ENCODE data around the gene SESN3.

SESN3 gene

GRCh38 chr11:95156133-95156721, 74.8 kb downstream of the SESN3 start:
- Histone ChIP-seq H3K27me3 (ENCODE audit: insufficient read depth, insufficient read length) (no peaks in the 10 kb centered on the region), H3K9ac (ENCODE audit: insufficient read length, low read depth) (no peak overlapping the region), H3K4me1 (ENCODE audit: insufficient read depth, insufficient read length) (no peaks in the 10 kb centered on the region), H3K9me3 (ENCODE audit: insufficient read depth, low read length) (peaks cover 6% of the 10 kb centered on the region; the same call in 1 of the 2 replicates), H3K36me3 (ENCODE audit: insufficient read depth, insufficient read length, low read length) (no peaks in the 10 kb centered on the region), H3K4me3 (ENCODE audit: insufficient read length, low read depth) (no peak overlapping the region)
- TF ChIP-seq ZNF274 (IDR thresholded peaks at IDR 0.05; ENCODE audit: low read depth, low read length) (no peak), SUZ12 (IDR thresholded peaks at IDR 0.05; ENCODE audit: extremely low read depth, insufficient read depth, insufficient read length) (no peak), YY1 (IDR thresholded peaks at IDR 0.05; ENCODE audit: insufficient read depth, insufficient read length) (no peak)
- no peak for DNase-seq (ENCODE audit: low read depth, low spot score)

DNA sequence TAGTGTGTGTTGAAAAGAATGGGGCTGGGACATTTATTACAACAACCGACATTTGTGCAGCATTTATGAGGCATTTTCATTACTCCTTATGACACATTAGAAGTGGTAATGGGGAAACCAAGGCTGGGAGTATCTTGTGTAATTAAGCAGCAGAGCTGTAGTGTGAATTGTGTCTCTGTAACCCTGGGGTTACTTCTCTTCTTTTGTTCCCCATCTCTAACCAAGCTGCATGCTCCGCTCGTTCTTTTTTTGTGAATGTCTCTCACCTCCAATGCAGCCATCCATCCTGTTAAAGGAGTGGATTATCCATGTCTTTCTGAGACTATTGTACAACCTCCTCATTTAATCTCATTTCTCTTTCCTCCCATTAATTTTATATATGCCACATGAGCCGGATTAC, 75.6 kb downstream of the SESN3 start:
- no peaks in the 10 kb centered on the region for H3K36me3 ChIP-seq (ENCODE audit: insufficient read depth, insufficient read length, low read length)
- no peak overlapping the region for H3K9ac ChIP-seq (ENCODE audit: insufficient read length, low read depth)
- no peak for DNase-seq (ENCODE audit: low read depth, low spot score)
- TF ChIP-seq YY1 (IDR thresholded peaks at IDR 0.05; ENCODE audit: insufficient read depth, insufficient read length) (no peak), ZNF274 (IDR thresholded peaks at IDR 0.05; ENCODE audit: low read depth, low read length) (no peak), SUZ12 (IDR thresholded peaks at IDR 0.05; ENCODE audit: extremely low read depth, insufficient read depth, insufficient read length) (no peak)
- H3K4me3 ChIP-seq (ENCODE audit: insufficient read length, low read depth): no peak overlapping the region
- no peaks in the 10 kb centered on the region for H3K4me1 ChIP-seq (ENCODE audit: insufficient read depth, insufficient read length)
- peaks cover 6% of the 10 kb centered on the region; the same call in 1 of the 2 replicates for H3K9me3 ChIP-seq (ENCODE audit: insufficient read depth, low read length)
- H3K27me3 ChIP-seq (ENCODE audit: insufficient read depth, insufficient read length): no peaks in the 10 kb centered on the region

DNA sequence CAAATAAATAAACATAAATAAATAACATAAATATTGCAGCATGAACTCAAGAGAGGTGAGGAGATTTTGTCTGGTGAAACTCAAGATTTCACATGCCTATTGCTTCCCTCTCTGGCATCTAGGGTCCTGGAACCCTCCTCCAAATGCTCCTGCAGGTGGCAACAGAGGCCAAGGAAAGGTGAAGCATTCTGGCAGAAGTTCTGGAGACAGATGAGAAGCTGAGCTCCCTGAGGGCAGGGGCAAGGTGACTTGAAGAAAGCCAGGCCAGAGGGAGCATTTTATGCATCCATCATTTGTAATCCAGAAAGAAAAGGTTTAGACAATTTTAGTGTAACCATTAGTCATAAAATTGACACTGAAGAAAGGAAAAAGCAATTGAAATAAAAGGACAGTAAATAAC, 76.5 kb downstream of the SESN3 start:
- H3K27me3 ChIP-seq (ENCODE audit: insufficient read depth, insufficient read length): peaks cover 4% of the 10 kb centered on the region
- no peak for TF ChIP-seq YY1 (IDR thresholded peaks at IDR 0.05; ENCODE audit: insufficient read depth, insufficient read length)
- no peak for TF ChIP-seq ZNF274 (IDR thresholded peaks at IDR 0.05; ENCODE audit: low read depth, low read length)
- TF ChIP-seq SUZ12 (IDR thresholded peaks at IDR 0.05; ENCODE audit: extremely low read depth, insufficient read depth, insufficient read length): no peak
- H3K9me3 ChIP-seq (ENCODE audit: insufficient read depth, low read length): peaks cover 6% of the 10 kb centered on the region; the same call in 1 of the 2 replicates
- no peaks in the 10 kb centered on the region for H3K36me3 ChIP-seq (ENCODE audit: insufficient read depth, insufficient read length, low read length)
- no peak overlapping the region for H3K4me3 ChIP-seq (ENCODE audit: insufficient read length, low read depth)
- no peak for DNase-seq (ENCODE audit: low read depth, low spot score)
- H3K9ac ChIP-seq (ENCODE audit: insufficient read length, low read depth): no peak overlapping the region
- H3K4me1 ChIP-seq (ENCODE audit: insufficient read depth, insufficient read length): peaks cover 2% of the 10 kb centered on the region

- TF ChIP-seq SUZ12 (IDR thresholded peaks at IDR 0.05; ENCODE audit: extremely low read depth, insufficient read depth, insufficient read length) (no peak), YY1 (IDR thresholded peaks at IDR 0.05; ENCODE audit: insufficient read depth, insufficient read length) (no peak), ZNF274 (IDR thresholded peaks at IDR 0.05; ENCODE audit: low read depth, low read length) (no peak)
- DNase-seq (ENCODE audit: low read depth, low spot score): no peak
- H3K9ac ChIP-seq (ENCODE audit: insufficient read length, low read depth): no peak overlapping the region
Measured at GRCh38 chr11:95153857-95154246, 77.2 kb downstream of the SESN3 start.

GRCh38 chr11:95152876-95153856, 77.8 kb downstream of the SESN3 start:
- peaks cover 6% of the 10 kb centered on the region; the same call in 1 of the 2 replicates for H3K9me3 ChIP-seq (ENCODE audit: insufficient read depth, low read length)
- no peaks in the 10 kb centered on the region for H3K36me3 ChIP-seq (ENCODE audit: insufficient read depth, insufficient read length, low read length)
- no peak overlapping the region for H3K4me3 ChIP-seq (ENCODE audit: insufficient read length, low read depth)
- no peak overlapping the region for H3K9ac ChIP-seq (ENCODE audit: insufficient read length, low read depth)
- TF ChIP-seq SUZ12 (IDR thresholded peaks at IDR 0.05; ENCODE audit: extremely low read depth, insufficient read depth, insufficient read length): no peak
- TF ChIP-seq ZNF274 (IDR thresholded peaks at IDR 0.05; ENCODE audit: low read depth, low read length): no peak
- no peak for TF ChIP-seq YY1 (IDR thresholded peaks at IDR 0.05; ENCODE audit: insufficient read depth, insufficient read length)
- peaks cover 2% of the 10 kb centered on the region for H3K4me1 ChIP-seq (ENCODE audit: insufficient read depth, insufficient read length)
- peaks cover 17% of the 10 kb centered on the region for H3K27me3 ChIP-seq (ENCODE audit: insufficient read depth, insufficient read length)
- no peak for DNase-seq (ENCODE audit: low read depth, low spot score)

More at GRCh38 chr11:95153857-95154246, 77.2 kb downstream of the SESN3 start:
- Histone ChIP-seq H3K9me3 (ENCODE audit: insufficient read depth, low read length) (peaks cover 6% of the 10 kb centered on the region; the same call in 1 of the 2 replicates), H3K4me1 (ENCODE audit: insufficient read depth, insufficient read length) (peaks cover 2% of the 10 kb centered on the region), H3K36me3 (ENCODE audit: insufficient read depth, insufficient read length, low read length) (no peaks in the 10 kb centered on the region), H3K27me3 (ENCODE audit: insufficient read depth, insufficient read length) (peaks cover 11% of the 10 kb centered on the region), H3K4me3 (ENCODE audit: insufficient read length, low read depth) (no peak overlapping the region)

- peaks cover 21% of the 10 kb centered on the region for H3K27me3 ChIP-seq (ENCODE audit: insufficient read depth, insufficient read length)
- H3K9me3 ChIP-seq (ENCODE audit: insufficient read depth, low read length): peaks cover 6% of the 10 kb centered on the region; the same call in 1 of the 2 replicates
- peak overlapping the region; percentile 60 for H3K4me3 ChIP-seq (ENCODE audit: insufficient read length, low read depth)
- DNase-seq (ENCODE audit: low read depth, low spot score): peak; percentile 92
- H3K9ac ChIP-seq (ENCODE audit: insufficient read length, low read depth): peak overlapping the region; percentile 85
- no peak for TF ChIP-seq YY1 (IDR thresholded peaks at IDR 0.05; ENCODE audit: insufficient read depth, insufficient read length)
- TF ChIP-seq ZNF274 (IDR thresholded peaks at IDR 0.05; ENCODE audit: low read depth, low read length): no peak
- no peak for TF ChIP-seq SUZ12 (IDR thresholded peaks at IDR 0.05; ENCODE audit: extremely low read depth, insufficient read depth, insufficient read length)
- H3K4me1 ChIP-seq (ENCODE audit: insufficient read depth, insufficient read length): peaks cover 2% of the 10 kb centered on the region
- H3K36me3 ChIP-seq (ENCODE audit: insufficient read depth, insufficient read length, low read length): no peaks in the 10 kb centered on the region
Measured at GRCh38 chr11:95150956-95151684, 79.9 kb downstream of the SESN3 start.
